Measurements from ENCODE around the gene TEX22.

- TF ChIP-seq POLR2A (IDR thresholded peaks at IDR 0.05), result no peak
- no peak for TF ChIP-seq CTCF (IDR thresholded peaks at IDR 0.05)
These were observed 15.1 kb upstream of the TEX22 start for GRCh38 chr14:105383083-105383730.
